NCI-H1048 (cell line): Measurements from ENCODE around the gene PARVG.

Source experiments
- DNase-seq: peaks from one replicate; lab custom pipeline; 2025; lab: John Stamatoyannopoulos, UW

Gene PARVG

DNA sequence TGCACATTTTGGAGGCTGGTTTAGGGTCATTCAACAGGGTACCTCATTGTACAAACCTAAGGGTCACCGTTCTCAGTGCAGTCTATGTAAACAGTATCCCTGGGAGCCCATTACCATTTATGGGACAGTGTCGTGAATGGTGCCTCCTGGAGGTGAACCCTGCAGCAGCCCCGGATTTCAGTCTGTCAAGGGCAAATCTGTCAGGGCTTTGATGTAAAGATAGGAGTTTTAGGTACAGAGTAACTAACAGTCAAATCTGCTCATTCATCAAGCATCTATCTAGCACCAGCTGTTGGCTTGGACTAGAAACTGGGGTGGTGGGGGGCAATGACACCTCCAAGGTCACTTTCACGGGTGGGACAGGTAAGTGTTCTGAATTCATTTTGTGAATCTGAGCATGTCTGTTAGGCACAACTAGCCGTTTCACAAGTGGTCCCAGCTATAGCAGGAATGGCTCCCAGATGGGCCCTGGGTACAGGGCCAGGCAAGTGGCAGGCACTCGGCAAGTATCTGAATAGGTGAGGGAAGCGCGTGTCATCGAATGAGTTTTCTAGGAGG, 63.6 kb downstream of the PARVG start:
- DNase-seq, result no peak

- DNase-seq, result no peak
Observed at GRCh38 chr22:44245438-44245837, 64.7 kb downstream of the PARVG start.

DNA sequence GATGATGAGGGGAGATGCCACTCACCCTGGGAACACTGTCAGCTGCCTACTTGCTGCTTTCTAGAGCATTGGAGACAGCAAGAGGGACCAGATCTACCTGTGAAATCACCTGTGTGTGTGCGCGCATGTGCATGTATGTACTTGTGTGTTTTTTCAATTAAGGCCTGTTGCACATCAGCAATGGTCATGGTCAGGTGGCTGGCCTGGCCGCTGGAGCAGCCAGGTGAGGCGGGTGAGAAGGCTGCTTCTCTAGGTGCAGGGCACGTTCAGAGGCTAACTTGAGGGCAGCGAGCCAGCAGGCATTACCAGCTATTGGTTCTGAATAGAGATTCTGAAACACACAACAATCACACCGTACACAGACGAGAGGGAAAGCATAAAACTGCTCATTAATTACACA, 65.1 kb downstream of the PARVG start:
- DNase-seq, result no peak

DNA sequence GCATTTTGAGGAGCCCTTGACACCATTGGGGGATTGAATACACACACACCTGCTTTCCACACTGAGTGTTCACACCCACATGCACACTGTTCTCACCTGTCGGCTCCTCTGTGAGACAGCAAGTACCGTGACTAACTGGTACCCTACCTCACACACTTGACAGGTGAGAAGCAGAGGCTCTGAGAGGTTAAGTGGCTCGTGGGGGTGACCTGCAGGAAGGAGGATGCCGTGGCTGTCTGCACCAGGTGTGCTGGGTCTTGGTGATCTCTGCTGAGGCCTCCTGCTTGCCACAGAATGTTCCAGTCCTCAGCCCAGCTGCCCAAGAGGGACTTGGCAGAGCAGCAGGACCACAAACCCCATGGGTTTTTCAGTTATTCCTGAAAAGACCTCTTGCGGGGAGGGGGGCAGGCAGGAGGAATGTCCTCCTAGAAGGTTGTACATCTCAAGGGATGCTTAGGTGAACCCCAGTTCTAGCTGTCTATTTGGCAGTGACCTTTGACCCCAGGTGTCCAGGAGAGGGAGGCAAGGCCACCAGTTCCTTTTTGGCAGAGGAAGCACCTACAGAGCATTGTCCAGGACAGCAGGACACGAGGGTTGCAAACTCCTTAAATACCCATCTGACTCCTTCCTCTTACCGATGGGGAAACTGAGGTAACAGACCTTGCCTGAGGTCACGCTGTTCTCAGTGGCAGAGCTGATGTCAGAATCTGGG, 66.0 kb downstream of the PARVG start:
- DNase-seq, result no peak

GRCh38 chr22:44247346-44247745, 66.6 kb downstream of the PARVG start:
- no peak for DNase-seq

- DNase-seq, result no peak
Observed at GRCh38 chr22:44247923-44248892, 67.5 kb downstream of the PARVG start.

GRCh38 chr22:44248926-44249325, 68.2 kb downstream of the PARVG start:
- DNase-seq, result no peak

- DNase-seq, result no peak
Observed at GRCh38 chr22:44249376-44250147, 68.8 kb downstream of the PARVG start.

GRCh38 chr22:44254811-44255210, 74.1 kb downstream of the PARVG start:
- no peak for DNase-seq

DNA sequence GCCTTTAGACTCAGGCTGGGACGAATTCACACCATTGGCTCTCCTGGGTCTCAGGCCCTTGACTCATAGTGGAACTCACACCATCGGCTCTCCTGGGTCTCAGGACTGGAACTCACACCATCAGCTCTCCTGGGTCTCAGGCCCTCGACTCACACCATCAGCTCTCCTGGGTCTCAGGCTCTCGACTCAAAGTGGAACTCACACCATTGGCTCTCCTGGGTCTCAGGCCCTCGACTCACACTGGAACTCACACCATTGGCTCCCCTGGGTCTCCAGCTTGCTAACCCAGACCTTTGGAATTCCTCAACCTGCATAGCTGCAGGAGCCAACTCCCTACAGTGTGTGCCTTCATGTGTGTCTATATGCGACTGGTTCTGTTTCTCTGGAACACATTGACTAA, 75.4 kb downstream of the PARVG start:
- no peak for DNase-seq

GRCh38 chr22:44256556-44257485, 76.1 kb downstream of the PARVG start:
- DNase-seq, result no peak
